Measurements from ENCODE around the gene PEX7.
"Not testable (repeated sequence)": the region's sequence is repeated elsewhere in the genome, so short reads cannot be mapped to it uniquely, and the experiment has no call there.

The PEX7 gene, protein sequence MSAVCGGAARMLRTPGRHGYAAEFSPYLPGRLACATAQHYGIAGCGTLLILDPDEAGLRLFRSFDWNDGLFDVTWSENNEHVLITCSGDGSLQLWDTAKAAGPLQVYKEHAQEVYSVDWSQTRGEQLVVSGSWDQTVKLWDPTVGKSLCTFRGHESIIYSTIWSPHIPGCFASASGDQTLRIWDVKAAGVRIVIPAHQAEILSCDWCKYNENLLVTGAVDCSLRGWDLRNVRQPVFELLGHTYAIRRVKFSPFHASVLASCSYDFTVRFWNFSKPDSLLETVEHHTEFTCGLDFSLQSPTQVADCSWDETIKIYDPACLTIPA

DNA sequence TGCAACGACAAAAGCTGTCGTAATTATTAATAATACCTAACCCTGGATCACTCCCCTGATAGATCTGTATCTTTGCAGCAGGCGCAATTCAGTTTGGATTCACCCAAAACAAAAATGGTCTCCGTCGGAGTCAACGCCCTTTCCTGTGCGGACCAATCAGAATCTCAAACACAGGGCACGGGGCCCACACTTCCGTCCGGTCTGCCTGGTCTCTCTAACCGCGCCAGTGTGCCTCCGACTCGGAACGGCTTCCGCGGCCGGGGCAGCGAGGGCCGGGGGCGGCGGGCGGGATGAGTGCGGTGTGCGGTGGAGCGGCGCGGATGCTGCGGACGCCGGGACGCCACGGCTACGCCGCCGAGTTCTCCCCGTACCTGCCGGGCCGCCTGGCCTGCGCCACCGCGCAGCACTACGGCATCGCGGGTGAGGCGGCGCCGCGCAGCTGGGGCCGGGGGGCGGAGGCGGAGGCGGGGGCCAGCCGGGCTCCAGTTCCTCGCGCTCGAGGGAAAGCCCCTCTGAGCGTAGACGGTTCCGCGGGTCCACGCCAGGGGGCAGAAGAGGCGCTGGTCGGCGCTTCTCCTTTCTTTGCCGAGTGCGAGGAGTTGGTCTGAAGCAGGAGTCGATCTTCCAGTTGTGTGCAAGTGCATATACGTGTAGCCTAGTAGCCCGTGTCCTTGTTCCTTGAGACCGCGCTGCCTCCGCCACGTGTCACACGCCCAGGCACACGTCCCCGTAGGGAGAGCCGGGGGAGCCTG is at the start of gene PEX7:
PEX7 (plus strand) TSS at position 217 of the 752 bp plus-strand sequence; CDS start at position 291, 74 bp downstream.
- peak; percentile 39 to 96 (median 88) for DNase-seq

GRCh38 chr6:136772685-136773472 is 49.5 kb upstream of the PEX7 start:
- peak in 1 of 14 donors; percentile 40 for DNase-seq

GRCh38 chr6:136773473-136773796 is 49.0 kb upstream of the PEX7 start:
- DNase-seq = no peak

- DNase-seq = no peak
Observed at GRCh38 chr6:136774228-136775041, 48.0 kb upstream of the PEX7 start.

GRCh38 chr6:136775081-136775480 is 47.3 kb upstream of the PEX7 start:
- DNase-seq = no peak

DNA sequence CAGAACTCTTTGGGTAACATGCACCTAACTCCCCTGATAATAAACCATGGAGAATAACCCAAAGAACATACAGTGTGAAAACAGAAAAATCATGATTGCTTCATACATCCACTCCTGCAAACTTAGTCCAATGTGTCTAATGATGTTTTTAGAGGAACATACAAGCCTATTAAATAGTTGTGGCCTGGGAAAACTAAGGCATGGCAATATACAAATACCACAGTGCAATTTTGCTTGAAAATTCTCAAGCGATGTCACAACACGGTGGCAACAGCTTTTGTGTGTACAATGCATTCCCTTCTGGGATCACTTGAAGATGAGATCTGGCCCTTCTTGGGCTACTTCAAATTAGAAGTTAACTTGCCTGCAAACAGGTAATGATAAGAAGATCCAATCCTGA is 46.8 kb upstream of the PEX7 start:
- no peak for DNase-seq

GRCh38 chr6:136777651-136778050 is 44.7 kb upstream of the PEX7 start:
- peak in 1 of 14 donors; percentile 59 for DNase-seq

GRCh38 chr6:136779682-136780081 is 42.7 kb upstream of the PEX7 start:
- DNase-seq = no peak

DNA sequence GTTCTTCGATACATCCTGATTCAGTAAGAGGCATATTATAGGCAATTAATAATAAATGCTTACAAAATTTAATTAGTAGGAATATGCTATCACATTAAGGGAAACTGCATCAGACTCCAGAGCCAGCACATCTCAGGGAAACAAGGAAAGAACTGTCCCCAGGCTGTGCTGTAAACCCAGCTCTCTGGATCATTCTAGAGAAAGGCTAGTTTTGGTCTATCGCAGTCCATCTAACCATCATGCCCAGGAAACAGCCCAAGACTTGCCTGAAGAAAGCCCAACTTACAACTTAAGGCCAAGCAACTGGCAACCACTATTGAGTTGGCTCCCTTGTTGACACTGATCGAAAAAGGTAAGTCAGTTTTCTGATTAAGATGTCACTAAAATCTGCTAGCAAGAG is 41.4 kb upstream of the PEX7 start:
- DNase-seq = peak in 1 of 14 donors; percentile 28

GRCh38 chr6:136782021-136782770 is 40.2 kb upstream of the PEX7 start:
- no peak for DNase-seq

DNA sequence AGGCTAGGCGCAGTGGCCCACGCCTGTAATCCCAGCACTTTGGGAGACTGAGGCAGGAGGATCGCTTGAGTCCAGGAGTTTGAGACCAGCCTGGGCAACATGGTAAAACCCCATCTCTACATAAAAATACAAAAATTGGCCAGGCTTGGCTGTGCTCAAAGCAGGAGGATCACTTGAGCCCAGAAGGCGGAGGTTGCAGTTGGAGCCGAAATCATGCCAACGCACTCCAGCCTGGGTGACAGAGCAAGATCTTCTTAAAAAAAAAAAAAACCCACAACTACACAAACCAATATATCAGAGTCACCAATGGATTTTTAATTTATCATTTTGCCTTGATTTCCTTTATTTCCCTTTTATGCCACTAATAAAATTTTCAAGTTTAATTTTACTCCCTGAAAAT is 39.4 kb upstream of the PEX7 start:
- DNase-seq = peak in 1 of 14 donors; percentile 57

DNA sequence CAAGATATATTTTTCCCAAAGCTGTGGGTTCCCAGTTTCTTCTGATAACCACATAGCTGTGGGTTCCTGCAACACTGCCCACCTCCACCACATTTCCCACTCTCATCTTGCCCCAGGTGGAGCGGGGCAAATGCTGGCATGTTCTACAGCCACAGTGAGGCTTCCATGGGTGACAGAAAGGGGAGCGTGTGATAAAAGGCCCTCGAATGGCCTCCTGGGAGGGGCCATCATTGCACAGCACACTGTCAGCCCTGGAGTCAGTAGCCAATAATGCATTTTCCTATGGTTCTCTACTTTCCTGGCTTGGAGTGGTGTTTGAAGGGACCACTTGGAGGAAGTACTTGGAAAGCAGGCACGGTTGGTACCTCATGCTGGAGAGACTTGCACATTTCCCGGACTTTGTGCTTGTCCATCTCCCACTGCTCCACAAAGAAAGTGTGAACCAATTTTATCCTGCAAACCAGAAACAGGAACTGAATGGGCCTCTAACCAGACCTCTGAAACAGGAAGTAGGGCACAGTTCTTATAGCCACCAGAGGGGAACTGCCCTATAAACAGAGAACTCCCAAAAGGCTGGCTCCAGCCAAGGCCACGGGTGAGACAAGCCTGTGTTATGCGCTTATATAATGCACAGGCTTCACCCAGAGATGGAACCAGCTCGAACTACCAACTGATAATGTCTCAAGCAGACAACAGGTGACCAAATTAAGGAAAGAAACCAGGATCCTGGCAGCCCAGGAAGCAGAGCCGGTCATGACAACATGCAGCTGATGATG is 38.7 kb upstream of the PEX7 start:
- DNase-seq = peak in 7 of 14 donors; percentile 15 to 52 (median 27)

DNA sequence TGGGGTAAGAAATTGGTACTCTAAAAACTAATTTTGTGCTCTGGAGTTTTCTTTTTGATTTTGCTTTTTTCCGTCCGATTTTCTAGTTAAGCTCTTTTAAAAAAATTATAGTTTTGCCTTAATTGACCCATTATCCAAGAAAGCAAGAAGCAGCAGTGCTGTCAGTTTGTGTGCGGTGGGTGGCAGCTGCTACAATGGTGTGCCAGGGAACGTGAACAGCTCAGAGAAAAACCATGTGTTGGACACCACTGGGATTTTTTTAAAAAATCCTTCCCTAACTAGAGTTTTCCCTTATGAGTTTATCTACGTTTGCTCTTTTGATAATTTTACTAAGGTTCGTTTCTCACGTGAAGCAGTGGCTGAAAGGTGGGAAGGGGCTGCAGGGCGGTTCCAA is 38.1 kb upstream of the PEX7 start:
- DNase-seq = no peak

- DNase-seq = peak in 7 of 14 donors; percentile 14 to 44 (median 31)
Observed at GRCh38 chr6:136784910-136785746, 37.3 kb upstream of the PEX7 start.

GRCh38 chr6:136786658-136787057 is 35.7 kb upstream of the PEX7 start:
- no peak for DNase-seq

- DNase-seq = no peak
Observed at GRCh38 chr6:136787726-136788068, 34.7 kb upstream of the PEX7 start.

DNA sequence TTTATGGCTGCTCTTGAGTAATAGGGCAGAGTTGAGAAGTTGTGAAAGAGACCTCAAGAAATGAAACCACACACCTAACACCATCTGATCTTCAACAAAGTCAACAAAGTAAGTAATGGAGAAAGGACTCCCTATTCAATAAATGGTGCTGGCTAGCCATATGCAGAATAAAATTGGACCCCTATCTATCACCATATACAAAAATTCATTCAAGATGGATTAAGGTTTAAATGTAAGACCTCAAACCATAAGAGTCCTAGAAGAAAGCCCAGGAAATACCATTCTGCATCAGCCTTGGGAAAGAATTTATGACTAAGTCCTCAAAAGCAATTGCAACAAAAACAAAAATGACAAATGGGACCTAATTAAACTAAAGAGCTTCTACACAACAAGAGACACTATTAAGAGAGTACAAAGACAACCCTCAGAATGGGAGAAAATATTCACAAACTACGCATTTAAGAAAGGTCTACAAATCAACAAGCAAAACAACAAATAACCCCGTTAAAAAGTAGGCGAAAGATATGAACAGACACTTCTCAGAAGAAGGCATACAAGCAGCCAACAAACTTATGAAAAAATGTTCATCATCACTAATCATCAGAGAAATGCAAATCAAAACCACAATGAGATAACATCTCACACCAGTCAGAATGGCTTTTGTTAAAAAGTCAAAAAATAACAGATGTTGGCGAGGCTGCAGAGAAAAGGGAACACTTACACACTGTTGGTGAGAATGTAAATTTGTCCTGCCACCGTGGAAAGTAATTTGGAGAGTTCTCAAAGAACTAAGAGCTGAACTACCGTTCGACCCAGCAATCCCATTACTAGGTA is 34.1 kb upstream of the PEX7 start:
- DNase-seq = no peak

DNA sequence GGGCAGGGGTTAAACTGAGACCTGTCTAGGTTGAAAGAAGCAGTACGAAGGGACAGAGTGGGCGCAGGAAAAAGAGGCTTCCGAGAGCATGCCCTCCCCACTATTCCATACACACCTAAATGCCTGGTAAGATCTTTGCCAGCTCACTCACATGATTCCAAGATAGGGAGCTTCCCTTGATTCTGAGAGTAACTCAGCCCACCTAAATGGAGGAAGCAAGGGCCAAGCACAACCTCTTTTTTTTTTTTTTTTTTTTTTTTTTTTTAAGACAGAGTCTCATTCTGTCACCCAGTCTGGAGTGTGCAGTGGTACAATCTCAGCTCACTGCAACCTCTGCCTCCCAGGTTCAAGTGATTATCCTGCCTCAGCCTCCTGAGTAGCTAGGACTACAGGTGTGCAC is 33.0 kb upstream of the PEX7 start:
- not testable (repeated sequence) for DNase-seq

Data from C1 segment of cervical spinal cord (tissue), 14 donors.